ENCODE data around the gene PTAR1.
"Not testable (repeated sequence)": the region's sequence is repeated elsewhere in the genome, so short reads cannot be mapped to it uniquely, and the experiment has no call there.

The PTAR1 gene

GRCh38 chr9:69759421-69760277, at the start of gene PTAR1:
Gene PTAR1, minus strand, starts transcription at chr9:69760011. Its CDS starts 73 bp downstream, at chr9:69759938.
- peak within 1 kb of the TSS; percentile 69 for H3K4me3 ChIP-seq (ENCODE audit: control insufficient read depth, low read depth, low read length)
- peak; percentile 41 for DNase-seq (ENCODE audit: low read depth)
- no peak for TF ChIP-seq CTCF (IDR thresholded peaks at IDR 0.05; ENCODE audit: control insufficient read depth, insufficient read depth, low read depth, low read length, missing control alignments)

GRCh38 chr9:69809304-69809863, 49.6 kb upstream of the PTAR1 start:
- DNase-seq (ENCODE audit: low read depth): no peak
- no peak overlapping the region for H3K4me3 ChIP-seq (ENCODE audit: control insufficient read depth, low read depth, low read length)
- peak; percentile 49 for TF ChIP-seq CTCF (IDR thresholded peaks at IDR 0.05; ENCODE audit: control insufficient read depth, insufficient read depth, low read depth, low read length, missing control alignments)

GRCh38 chr9:69806627-69807026, 46.8 kb upstream of the PTAR1 start:
- no peak for TF ChIP-seq CTCF (IDR thresholded peaks at IDR 0.05; ENCODE audit: control insufficient read depth, insufficient read depth, low read depth, low read length, missing control alignments)
- no peak for DNase-seq (ENCODE audit: low read depth)
- no peak overlapping the region for H3K4me3 ChIP-seq (ENCODE audit: control insufficient read depth, low read depth, low read length)

- no peak for TF ChIP-seq CTCF (IDR thresholded peaks at IDR 0.05; ENCODE audit: control insufficient read depth, insufficient read depth, low read depth, low read length, missing control alignments)
- no peak for DNase-seq (ENCODE audit: low read depth)
Observed at GRCh38 chr9:69805962-69806515, 46.2 kb upstream of the PTAR1 start.

GRCh38 chr9:69801989-69802388, 42.2 kb upstream of the PTAR1 start:
- no peak overlapping the region for H3K4me3 ChIP-seq (ENCODE audit: control insufficient read depth, low read depth, low read length)
- TF ChIP-seq CTCF (IDR thresholded peaks at IDR 0.05; ENCODE audit: control insufficient read depth, insufficient read depth, low read depth, low read length, missing control alignments): no peak
- DNase-seq (ENCODE audit: low read depth): no peak

More at GRCh38 chr9:69805962-69806515, 46.2 kb upstream of the PTAR1 start:
- H3K4me3 ChIP-seq (ENCODE audit: control insufficient read depth, low read depth, low read length): no peak overlapping the region

GRCh38 chr9:69800027-69800426, 40.2 kb upstream of the PTAR1 start:
- DNase-seq (ENCODE audit: low read depth): not testable (repeated sequence)

GRCh38 chr9:69799521-69799920, 39.7 kb upstream of the PTAR1 start:
- DNase-seq (ENCODE audit: low read depth); H3K4me3 ChIP-seq (ENCODE audit: control insufficient read depth, low read depth, low read length): not testable (repeated sequence)

More at GRCh38 chr9:69800027-69800426, 40.2 kb upstream of the PTAR1 start:
- H3K4me3 ChIP-seq (ENCODE audit: control insufficient read depth, low read depth, low read length): not testable (repeated sequence)
